Activated gamma-delta T cell (primary cell): Measurements from ENCODE around the gene APRT.
"Not testable (repeated sequence)": the region's sequence is repeated elsewhere in the genome, so short reads cannot be mapped to it uniquely, and the experiment has no call there.

Source experiments
- DNase-seq: peaks from one replicate; lab custom pipeline; 2025; lab: John Stamatoyannopoulos, UW

The APRT gene

GRCh38 chr16:88788749-88789148, 23.0 kb downstream of the APRT start:
- DNase-seq: not testable (repeated sequence)

- DNase-seq: no peak
Measured at GRCh38 chr16:88787579-88788314, 24.0 kb downstream of the APRT start.

GRCh38 chr16:88785106-88785924, 26.4 kb downstream of the APRT start, which contains the start of gene PIEZO1:
PIEZO1 (minus strand) TSS chr16:88785220; CDS start chr16:88784964, 256 bp downstream.
- DNase-seq: peak; percentile 72

- DNase-seq: no peak
Measured at GRCh38 chr16:88784856-88785105, 26.9 kb downstream of the APRT start.

GRCh38 chr16:88784074-88784855, 27.5 kb downstream of the APRT start:
- DNase-seq: peak; percentile 46

GRCh38 chr16:88783391-88784073, 28.2 kb downstream of the APRT start:
- DNase-seq: no peak

GRCh38 chr16:88782454-88783390, 29.0 kb downstream of the APRT start:
- no peak for DNase-seq

GRCh38 chr16:88781140-88782077, 30.3 kb downstream of the APRT start:
- DNase-seq: peak; percentile 44

- no peak for DNase-seq
Measured at GRCh38 chr16:88780142-88781062, 31.3 kb downstream of the APRT start.

GRCh38 chr16:88779406-88780141, 32.2 kb downstream of the APRT start:
- DNase-seq: no peak

- DNase-seq: no peak
Measured at GRCh38 chr16:88778541-88779065, 33.1 kb downstream of the APRT start.

GRCh38 chr16:88778271-88778525, 33.5 kb downstream of the APRT start:
- no peak for DNase-seq

- no peak for DNase-seq
Measured at GRCh38 chr16:88777471-88778270, 34.1 kb downstream of the APRT start.

- DNase-seq: no peak
Measured at GRCh38 chr16:88775825-88776224, 35.9 kb downstream of the APRT start.

GRCh38 chr16:88774544-88775393, 37.0 kb downstream of the APRT start:
- no peak for DNase-seq

- DNase-seq: no peak
Measured at GRCh38 chr16:88773812-88774291, 37.9 kb downstream of the APRT start.
